ENCODE measurements around the gene TRPV6.

The TRPV6 gene

DNA sequence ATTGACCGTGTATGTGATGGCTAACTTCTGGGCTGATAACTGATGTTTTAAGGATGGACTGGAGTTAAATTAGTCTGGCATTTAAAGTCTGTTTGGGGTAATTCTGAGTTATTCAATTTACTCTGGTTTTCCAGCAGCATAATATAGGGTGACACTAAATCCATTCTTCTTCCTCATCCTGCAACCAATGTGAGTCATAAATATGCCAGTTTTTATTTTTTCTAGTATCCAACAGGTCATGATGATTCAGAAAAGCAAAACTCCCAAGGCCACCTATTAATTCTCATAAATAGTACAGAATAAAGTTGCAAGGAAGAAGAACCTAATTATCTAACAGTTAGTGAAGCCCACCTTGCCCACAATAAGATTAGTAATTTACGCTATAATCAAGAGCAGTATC, 38.2 kb downstream of the TRPV6 start:
- no peak for DNase-seq

DNA sequence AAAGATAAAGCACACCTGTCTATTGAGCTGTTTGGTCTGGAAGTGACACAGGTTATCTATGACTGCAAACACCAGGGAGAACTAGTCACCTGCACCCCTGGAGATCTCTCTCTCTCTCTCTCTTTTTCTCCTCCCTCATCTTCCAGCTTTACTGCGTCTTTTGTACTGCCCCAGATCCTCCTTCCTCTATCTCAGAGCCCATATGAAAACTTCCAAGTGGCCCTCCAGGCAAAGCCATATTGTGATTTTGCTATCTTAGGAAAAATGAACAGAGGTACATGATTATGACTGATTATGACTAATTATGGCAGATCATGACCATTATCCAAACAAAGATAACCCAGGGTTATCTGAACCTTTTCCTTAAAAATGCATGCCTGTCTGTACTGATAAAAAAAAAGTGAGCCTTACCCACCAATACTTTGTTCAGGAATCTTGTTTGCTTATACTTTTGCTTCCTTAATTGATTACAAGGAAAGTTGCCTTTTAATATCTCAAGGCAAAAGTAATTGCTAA, 43.2 kb downstream of the TRPV6 start:
- no peak for DNase-seq

DNA sequence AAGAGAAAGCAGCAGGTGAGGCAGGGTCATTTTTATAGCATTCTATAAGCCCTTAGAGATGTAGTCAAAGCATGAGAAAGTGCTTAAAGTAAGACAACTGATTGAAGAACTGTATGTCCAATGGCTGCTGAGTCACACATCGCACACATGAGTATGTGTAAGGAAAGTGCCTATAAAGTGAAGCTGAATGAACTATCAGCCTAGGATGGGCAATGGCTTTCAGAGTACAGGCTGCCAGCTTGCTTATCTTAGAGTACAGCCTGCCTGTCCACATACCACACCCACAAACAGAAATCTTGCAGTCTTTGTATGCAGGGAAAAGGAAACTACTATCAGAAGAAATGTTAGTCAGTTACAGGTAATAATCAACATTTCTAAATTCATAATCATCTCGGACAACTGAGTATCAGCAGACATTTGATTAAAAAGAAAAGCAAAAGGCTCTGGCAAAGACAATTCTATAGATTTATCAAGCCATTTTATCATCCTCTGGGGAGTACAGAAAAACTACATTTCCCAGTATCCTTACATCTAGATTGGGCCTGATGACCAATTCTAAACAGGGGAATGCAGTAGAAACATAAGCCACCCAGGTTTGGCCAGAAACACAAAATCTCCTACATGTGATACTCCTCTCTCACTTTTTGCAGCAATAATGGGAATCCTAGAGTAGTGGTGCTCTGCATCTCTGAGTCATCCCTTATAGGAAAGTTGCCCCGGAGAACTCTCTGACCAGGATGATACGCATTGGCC, 46.9 kb downstream of the TRPV6 start:
- DNase-seq: no peak

GRCh38 chr7:142836426-142836825, 49.1 kb downstream of the TRPV6 start:
- DNase-seq: no peak

DNA sequence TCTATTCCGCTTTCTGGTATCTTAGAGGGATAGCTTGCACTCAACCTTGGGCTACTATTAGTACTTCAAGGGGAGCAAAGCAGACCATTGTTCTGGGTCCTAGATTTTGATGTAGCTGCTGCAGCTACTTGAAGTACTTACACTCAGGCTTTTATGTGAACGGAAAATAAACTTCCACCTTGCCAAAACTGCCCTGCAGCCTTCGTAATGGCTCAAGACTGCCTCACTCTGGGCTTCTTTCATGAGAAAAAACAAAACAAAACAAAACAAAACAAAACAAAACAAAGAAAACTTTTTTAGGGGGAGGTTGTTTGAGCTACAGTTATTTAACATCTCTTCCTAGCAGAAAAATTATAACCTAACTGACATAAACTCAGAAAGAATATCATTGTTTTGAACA, 50.1 kb downstream of the TRPV6 start:
- DNase-seq: no peak

DNA sequence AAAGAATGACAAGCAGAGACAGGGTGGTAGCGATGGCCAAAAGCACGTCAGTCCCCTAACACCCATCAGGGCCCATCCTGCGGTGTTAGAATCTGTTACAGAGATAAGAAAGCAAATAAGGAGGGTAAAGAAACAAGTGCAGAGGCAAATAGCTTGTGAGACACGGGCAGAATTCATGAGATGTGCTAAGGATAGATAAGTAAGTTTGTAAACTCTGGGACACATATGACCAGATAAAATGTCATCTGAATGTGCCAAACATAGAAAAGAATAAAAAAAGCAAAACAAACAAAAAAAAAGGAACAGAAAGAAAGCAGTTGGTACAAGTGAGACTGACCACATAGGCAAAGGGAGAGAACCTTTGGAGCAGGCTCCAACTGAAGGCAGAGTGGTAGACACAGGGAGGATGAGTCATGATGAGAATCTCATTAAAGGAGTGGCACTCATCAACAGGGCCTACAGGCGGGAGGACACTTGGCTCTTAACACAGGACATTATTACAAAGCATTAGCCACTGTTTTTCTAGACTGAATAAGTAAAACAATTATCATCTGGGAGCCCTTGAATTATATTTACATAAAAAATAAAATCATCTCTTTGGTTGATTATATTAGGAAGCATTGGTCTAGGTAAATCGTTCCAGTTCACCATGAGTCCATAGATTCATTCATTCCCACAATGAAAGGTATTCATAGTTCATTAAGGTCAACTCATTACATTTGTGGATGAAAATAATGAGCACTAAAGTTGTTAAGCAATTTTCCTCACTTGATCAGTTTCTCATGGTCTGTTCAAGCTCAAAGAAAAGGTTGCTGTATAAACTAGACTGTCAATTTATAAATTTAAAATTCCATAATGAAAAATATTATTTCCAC, 52.1 kb downstream of the TRPV6 start:
- no peak for DNase-seq

DNA sequence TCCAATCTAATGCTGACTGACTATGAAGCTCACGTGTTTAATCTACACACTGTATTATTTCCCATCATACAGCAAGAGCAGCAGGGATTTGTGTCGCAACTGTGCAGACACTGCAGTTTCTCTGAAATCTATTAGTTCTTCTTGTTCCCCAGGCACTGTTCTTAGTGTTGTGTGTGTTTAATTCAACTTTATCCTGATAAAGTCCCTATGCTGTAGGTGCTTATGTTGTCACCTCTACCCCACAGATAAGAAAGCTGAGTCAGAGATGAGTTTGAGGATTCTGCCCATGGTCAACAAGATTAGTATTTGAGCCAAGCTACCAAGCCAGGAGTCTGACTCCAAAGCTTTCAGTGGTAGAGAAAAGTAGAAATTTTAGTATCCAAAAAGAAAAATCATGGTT, 53.1 kb downstream of the TRPV6 start:
- no peak for DNase-seq

DNA sequence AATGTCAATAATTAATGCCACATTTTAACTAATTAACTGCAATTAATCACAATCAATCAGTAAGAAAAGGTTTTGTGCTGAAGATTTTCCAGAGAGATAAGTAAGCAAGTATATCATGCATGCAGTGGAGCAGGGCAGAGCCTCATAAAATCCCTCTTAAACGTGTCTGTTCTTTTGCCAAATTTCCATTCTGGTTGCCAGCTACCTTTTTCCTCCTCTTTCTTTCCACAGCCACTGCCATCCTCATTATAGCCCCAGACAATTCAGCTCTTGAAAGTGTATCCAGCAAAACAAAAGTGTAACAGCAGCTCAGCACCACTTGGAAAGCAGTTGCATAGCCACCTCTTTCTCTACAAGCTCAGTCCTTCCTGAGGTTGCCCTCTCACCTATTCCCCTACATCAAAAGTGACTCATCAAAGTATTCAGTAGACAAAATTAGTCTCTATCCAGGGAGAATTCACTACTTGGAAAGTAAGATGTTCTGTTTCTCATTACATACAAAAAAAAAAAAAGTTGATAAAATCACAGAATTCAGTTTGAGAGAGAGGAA, 57.5 kb downstream of the TRPV6 start:
- DNase-seq: no peak

DNA sequence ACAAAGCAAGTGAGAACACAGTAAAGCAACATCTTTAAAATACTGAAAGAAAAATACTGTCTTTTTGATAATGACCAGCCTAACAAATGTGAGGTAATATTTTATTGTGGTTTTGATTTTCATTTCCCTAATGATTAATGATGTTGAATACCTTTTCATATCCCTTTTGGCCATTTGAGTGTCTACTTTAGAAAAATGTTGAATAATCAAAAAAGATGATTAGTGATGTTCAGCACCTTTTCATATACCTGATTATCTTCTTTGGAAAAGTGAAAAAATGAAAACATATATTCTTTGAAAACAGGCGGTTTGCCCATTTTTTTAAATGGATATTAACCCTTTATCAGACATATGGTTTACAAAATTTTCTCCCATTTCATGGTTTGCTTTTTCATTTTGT, 62.8 kb downstream of the TRPV6 start:
- DNase-seq: no peak
